Measurements from ENCODE around the gene KIFC1. TPM values are rescaled to one million over a fixed set of nuclear protein-coding genes. Genes with fewer than 3 reads are reported as not detected.

Gene KIFC1
- total RNA-seq, 1 experiment from 2014 or later, result 123 TPM

GRCh38 chr6:33442283-33442682 is 50.7 kb downstream of the KIFC1 start:
- intact Hi-C loops (cut with micrococcal nuclease; ENCODE audit: unreplicated experiment), result no loop called here
- TF ChIP-seq EZH2 (IDR thresholded peaks at IDR 0.05; ENCODE audit: borderline replicate concordance, low read depth, low read length, poor library complexity, severe bottlenecking) (no peak), CTCF (conservative IDR thresholded peaks at IDR 0.05; ENCODE audit: low read depth, low read length) (no peak)
- peaks cover 53% of the 10 kb centered on the region for H3K36me3 ChIP-seq (ENCODE audit: insufficient read depth, low read length, poor library complexity, severe bottlenecking)
- H3K27me3 ChIP-seq (replicated peaks; ENCODE audit: insufficient read depth, low read depth, low read length, poor library complexity), result no peaks in the 10 kb centered on the region
- no TSS peak for BruUV-seq (replicated peaks)
- no peak overlapping the region for H3K27ac ChIP-seq (ENCODE audit: low read depth, low read length, poor library complexity, severe bottlenecking)
- ChIA-PET CTCF (no interaction called here), POLR2A (ENCODE audit: low non-redundant PET) (no interaction called here)
- no peak overlapping the region for H3K4me3 ChIP-seq (ENCODE audit: low read depth, low read length, poor library complexity, severe bottlenecking)
- DNase-seq (ENCODE audit: low spot score), result no peak
- H3K9me3 ChIP-seq (ENCODE audit: low read depth, low read length, poor library complexity, severe bottlenecking), result no peaks in the 10 kb centered on the region
- H3K4me1 ChIP-seq (ENCODE audit: insufficient read depth, low read length, poor library complexity, severe bottlenecking), result no peaks in the 10 kb centered on the region

GRCh38 chr6:33443025-33443424 is 51.4 kb downstream of the KIFC1 start:
- TF ChIP-seq CTCF (conservative IDR thresholded peaks at IDR 0.05; ENCODE audit: low read depth, low read length), result no peak
- no peak for TF ChIP-seq EZH2 (IDR thresholded peaks at IDR 0.05; ENCODE audit: borderline replicate concordance, low read depth, low read length, poor library complexity, severe bottlenecking)
- Histone ChIP-seq H3K27ac (ENCODE audit: low read depth, low read length, poor library complexity, severe bottlenecking) (no peak overlapping the region), H3K27me3 (replicated peaks; ENCODE audit: insufficient read depth, low read depth, low read length, poor library complexity) (no peaks in the 10 kb centered on the region), H3K9me3 (ENCODE audit: low read depth, low read length, poor library complexity, severe bottlenecking) (no peaks in the 10 kb centered on the region), H3K36me3 (ENCODE audit: insufficient read depth, low read length, poor library complexity, severe bottlenecking) (peaks cover 51% of the 10 kb centered on the region), H3K4me3 (ENCODE audit: low read depth, low read length, poor library complexity, severe bottlenecking) (no peak overlapping the region), H3K4me1 (ENCODE audit: insufficient read depth, low read length, poor library complexity, severe bottlenecking) (no peaks in the 10 kb centered on the region)
- CTCF ChIA-PET, result no interaction called here
- POLR2A ChIA-PET (ENCODE audit: low non-redundant PET), result no interaction called here
- intact Hi-C loops (cut with micrococcal nuclease; ENCODE audit: unreplicated experiment), result no loop called here
- no peak for DNase-seq (ENCODE audit: low spot score)
- BruUV-seq (replicated peaks), result no TSS peak

- BruUV-seq (replicated peaks), result no TSS peak
- intact Hi-C loops (cut with micrococcal nuclease; ENCODE audit: unreplicated experiment), result no loop called here
- Histone ChIP-seq H3K36me3 (ENCODE audit: insufficient read depth, low read length, poor library complexity, severe bottlenecking) (peaks cover 52% of the 10 kb centered on the region), H3K4me1 (ENCODE audit: insufficient read depth, low read length, poor library complexity, severe bottlenecking) (no peaks in the 10 kb centered on the region), H3K27ac (ENCODE audit: low read depth, low read length, poor library complexity, severe bottlenecking) (no peak overlapping the region), H3K27me3 (replicated peaks; ENCODE audit: insufficient read depth, low read depth, low read length, poor library complexity) (no peaks in the 10 kb centered on the region), H3K4me3 (ENCODE audit: low read depth, low read length, poor library complexity, severe bottlenecking) (no peak overlapping the region), H3K9me3 (ENCODE audit: low read depth, low read length, poor library complexity, severe bottlenecking) (no peaks in the 10 kb centered on the region)
- CTCF ChIA-PET, result no interaction called here
- TF ChIP-seq EZH2 (IDR thresholded peaks at IDR 0.05; ENCODE audit: borderline replicate concordance, low read depth, low read length, poor library complexity, severe bottlenecking), result no peak
- DNase-seq (ENCODE audit: low spot score), result no peak
- POLR2A ChIA-PET (ENCODE audit: low non-redundant PET), result no interaction called here
Observed at GRCh38 chr6:33443619-33444504, 52.2 kb downstream of the KIFC1 start.
